ENCODE data around the gene ANKRD31. TPM values are rescaled to one million over a fixed set of nuclear protein-coding genes. Genes with fewer than 3 reads are reported as not detected.
A peak's percentile ranks its signal among the peaks of the same experiment; 100 is the strongest.
"Not testable (repeated sequence)": the region's sequence is repeated elsewhere in the genome, so short reads cannot be mapped to it uniquely, and the experiment has no call there.

ANKRD31 gene
- total RNA-seq, 2 donors from 2014 or later: 0.34 to 0.47 TPM

GRCh38 chr5:75190227-75190626, 46.5 kb downstream of the ANKRD31 start:
- no peak for ATAC-seq

GRCh38 chr5:75189353-75189752, 47.3 kb downstream of the ANKRD31 start:
- H3K9me3 Mint-ChIP-seq: peaks cover 0 to 4% of the 10 kb centered on the region in 2 donors
- H3K27ac Mint-ChIP-seq: no peak overlapping the region
- no peaks in the 10 kb centered on the region for H3K36me3 Mint-ChIP-seq
- DNase-seq (ENCODE audit: low spot score in 2 of 2) (no peak), ATAC-seq (no peak)

More at GRCh38 chr5:75190227-75190626, 46.5 kb downstream of the ANKRD31 start:
- DNase-seq (ENCODE audit: low spot score in 2 of 2): no peak
- no peaks in the 10 kb centered on the region for H3K9me3 Mint-ChIP-seq
- no peaks in the 10 kb centered on the region for H3K36me3 Mint-ChIP-seq
- H3K27ac Mint-ChIP-seq: no peak overlapping the region

- ATAC-seq: peak in 1 of 2 donors; percentile 43
- Mint-ChIP-seq H3K9me3 (peaks cover 3 to 10% of the 10 kb centered on the region in 2 donors), H3K27ac (no peak overlapping the region), H3K36me3 (peaks cover 4 to 10% of the 10 kb centered on the region in 2 donors)
- DNase-seq (ENCODE audit: low spot score in 2 of 2): no peak
Observed at GRCh38 chr5:75185763-75186162, 50.9 kb downstream of the ANKRD31 start.

GRCh38 chr5:75176009-75176408, 60.7 kb downstream of the ANKRD31 start:
- Mint-ChIP-seq H3K36me3 (peaks cover 16 to 32% of the 10 kb centered on the region in 2 donors), H3K9me3 (peaks cover 8 to 11% of the 10 kb centered on the region in 2 donors)
- not testable (repeated sequence) for DNase-seq (ENCODE audit: low spot score in 2 of 2); ATAC-seq; H3K27ac Mint-ChIP-seq

GRCh38 chr5:75174872-75175271, 61.8 kb downstream of the ANKRD31 start:
- ATAC-seq; H3K27ac Mint-ChIP-seq; DNase-seq (ENCODE audit: low spot score in 2 of 2): not testable (repeated sequence)
- H3K36me3 Mint-ChIP-seq: peaks cover 13 to 32% of the 10 kb centered on the region in 2 donors
- H3K9me3 Mint-ChIP-seq: peaks cover 8 to 11% of the 10 kb centered on the region in 2 donors

GRCh38 chr5:75169516-75169915, 67.2 kb downstream of the ANKRD31 start:
- Mint-ChIP-seq H3K27ac (no peak overlapping the region), H3K36me3 (peaks cover 3 to 4% of the 10 kb centered on the region in 2 donors), H3K9me3 (peaks cover 0 to 11% of the 10 kb centered on the region in 2 donors)
- DNase-seq (ENCODE audit: low spot score in 2 of 2) (no peak), ATAC-seq (no peak)

- Mint-ChIP-seq H3K27ac (no peak overlapping the region), H3K9me3 (peaks cover 0 to 2% of the 10 kb centered on the region in 2 donors), H3K36me3 (no peaks in the 10 kb centered on the region)
- ATAC-seq (no peak), DNase-seq (ENCODE audit: low spot score in 2 of 2) (no peak)
Observed at GRCh38 chr5:75168026-75168735, 68.5 kb downstream of the ANKRD31 start.

GRCh38 chr5:75167345-75167744, 69.3 kb downstream of the ANKRD31 start:
- DNase-seq (ENCODE audit: low spot score in 2 of 2) (no peak), ATAC-seq (no peak)
- H3K27ac Mint-ChIP-seq: no peak overlapping the region
- peaks cover 0 to 2% of the 10 kb centered on the region in 2 donors for H3K9me3 Mint-ChIP-seq
- peaks cover 0 to 2% of the 10 kb centered on the region in 2 donors for H3K36me3 Mint-ChIP-seq

GRCh38 chr5:75161508-75161907, 75.2 kb downstream of the ANKRD31 start:
- not testable (repeated sequence) for H3K27ac Mint-ChIP-seq; DNase-seq (ENCODE audit: low spot score in 2 of 2); ATAC-seq
- Mint-ChIP-seq H3K9me3 (peaks cover 20 to 32% of the 10 kb centered on the region in 2 donors), H3K36me3 (peaks cover 35 to 42% of the 10 kb centered on the region in 2 donors)

- ATAC-seq (no peak), DNase-seq (ENCODE audit: low spot score in 2 of 2) (no peak)
- Mint-ChIP-seq H3K36me3 (peaks cover 29 to 38% of the 10 kb centered on the region in 2 donors), H3K9me3 (peaks cover 16 to 37% of the 10 kb centered on the region in 2 donors), H3K27ac (no peak overlapping the region)
Observed at GRCh38 chr5:75156585-75156984, 80.1 kb downstream of the ANKRD31 start.

- no peak for DNase-seq (ENCODE audit: low spot score in 2 of 2)
- Mint-ChIP-seq H3K9me3 (peaks cover 0 to 19% of the 10 kb centered on the region in 2 donors), H3K27ac (no peak overlapping the region), H3K36me3 (peaks cover 8 to 19% of the 10 kb centered on the region in 2 donors)
- ATAC-seq: no peak
Observed at GRCh38 chr5:75152860-75153259, 83.8 kb downstream of the ANKRD31 start.

- no peak for DNase-seq (ENCODE audit: low spot score in 2 of 2)
- Mint-ChIP-seq H3K36me3 (peaks cover 1 to 5% of the 10 kb centered on the region in 2 donors), H3K9me3 (peaks cover 0 to 5% of the 10 kb centered on the region in 2 donors), H3K27ac (no peak overlapping the region)
- no peak for ATAC-seq
Observed at GRCh38 chr5:75148051-75148450, 88.6 kb downstream of the ANKRD31 start.

GRCh38 chr5:75142566-75143136, 94.0 kb downstream of the ANKRD31 start:
- Mint-ChIP-seq H3K27ac (no peak overlapping the region), H3K9me3 (peaks cover 0 to 3% of the 10 kb centered on the region in 2 donors), H3K36me3 (peaks cover 0 to 5% of the 10 kb centered on the region in 2 donors)
- DNase-seq (ENCODE audit: low spot score in 2 of 2) (no peak), ATAC-seq (peak in 1 of 2 donors; percentile 60)

GRCh38 chr5:75140277-75140676, 96.4 kb downstream of the ANKRD31 start:
- no peak for DNase-seq (ENCODE audit: low spot score in 2 of 2)
- Mint-ChIP-seq H3K9me3 (peaks cover 0 to 3% of the 10 kb centered on the region in 2 donors), H3K36me3 (peaks cover 0 to 13% of the 10 kb centered on the region in 2 donors), H3K27ac (no peak overlapping the region)
- no peak for ATAC-seq

- no peak for ATAC-seq
- H3K9me3 Mint-ChIP-seq: peaks cover 3 to 6% of the 10 kb centered on the region in 2 donors
- peaks cover 0 to 8% of the 10 kb centered on the region in 2 donors for H3K36me3 Mint-ChIP-seq
- no peak for DNase-seq (ENCODE audit: low spot score in 2 of 2)
- H3K27ac Mint-ChIP-seq: no peak overlapping the region
Observed at GRCh38 chr5:75138689-75139088, 98.0 kb downstream of the ANKRD31 start.

- H3K36me3 Mint-ChIP-seq: peaks cover 4 to 17% of the 10 kb centered on the region in 2 donors
- no peak for DNase-seq (ENCODE audit: low spot score in 2 of 2)
- no peak for ATAC-seq
- peaks cover 4 to 17% of the 10 kb centered on the region in 2 donors for H3K9me3 Mint-ChIP-seq
- H3K27ac Mint-ChIP-seq: no peak overlapping the region
Observed at GRCh38 chr5:75130818-75131349, 105.8 kb downstream of the ANKRD31 start.

- ATAC-seq: no peak
- no peaks in the 10 kb centered on the region for H3K36me3 Mint-ChIP-seq
- no peak for DNase-seq (ENCODE audit: low spot score in 2 of 2)
- H3K27ac Mint-ChIP-seq: no peak overlapping the region
- peaks cover 0 to 7% of the 10 kb centered on the region in 2 donors for H3K9me3 Mint-ChIP-seq
Observed at GRCh38 chr5:75116856-75117255, 119.8 kb downstream of the ANKRD31 start.

Data from activated naive CD4-positive, alpha-beta T cell treated with anti-CD3 and anti-CD28 coated beads, Interleukin-2, amount 50 U/mL, for 72 hours (primary cell).